GM12801 (cell line): Measurements from ENCODE around the gene KCND2.

Experiments
- TF ChIP-seq, protein P1 (sequence below): IDR thresholded peaks from one replicate; pipeline ENCODE4 v1.5.1; 2011; ENCODE audit warnings: control low read depth; ENCODE audit not compliant: insufficient read length; ENCODE audit errors: extremely low read depth

Gene KCND2

DNA sequence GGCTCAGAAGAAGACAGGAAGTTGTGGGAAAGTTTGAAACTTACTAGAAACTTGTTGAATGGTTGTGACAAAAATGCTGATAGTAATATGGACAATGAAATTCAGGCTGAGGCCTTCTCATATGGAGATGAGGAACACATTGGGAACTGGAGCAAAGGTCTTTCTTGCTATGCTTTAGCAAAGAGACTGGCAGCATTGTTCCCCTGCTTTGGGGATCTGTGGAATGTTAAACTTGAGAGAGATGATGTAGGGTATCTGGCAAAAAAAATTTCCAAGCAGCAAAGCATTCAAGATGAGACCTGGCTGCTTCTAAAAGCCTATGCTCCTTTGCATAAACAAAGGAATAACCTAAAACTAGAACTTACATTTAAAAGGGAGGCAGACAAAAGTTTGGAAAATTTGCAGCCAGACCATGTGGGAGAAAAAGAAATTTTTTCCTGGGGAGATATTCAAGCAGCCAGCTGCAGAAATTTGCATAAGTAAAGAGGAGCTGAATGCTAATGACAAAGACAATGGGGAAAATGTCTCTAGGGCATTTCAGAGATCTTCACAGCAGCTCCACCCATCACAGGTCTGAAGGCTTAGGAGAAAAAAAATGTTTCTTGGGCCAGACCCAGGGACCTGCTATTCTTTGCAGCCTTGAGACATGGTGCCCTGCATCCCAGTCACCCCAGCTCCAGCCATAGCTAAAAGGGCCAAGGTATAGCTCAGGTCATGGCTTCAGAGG lies 16.5 kb upstream of the KCND2 start:
- TF ChIP-seq, protein P1, sequence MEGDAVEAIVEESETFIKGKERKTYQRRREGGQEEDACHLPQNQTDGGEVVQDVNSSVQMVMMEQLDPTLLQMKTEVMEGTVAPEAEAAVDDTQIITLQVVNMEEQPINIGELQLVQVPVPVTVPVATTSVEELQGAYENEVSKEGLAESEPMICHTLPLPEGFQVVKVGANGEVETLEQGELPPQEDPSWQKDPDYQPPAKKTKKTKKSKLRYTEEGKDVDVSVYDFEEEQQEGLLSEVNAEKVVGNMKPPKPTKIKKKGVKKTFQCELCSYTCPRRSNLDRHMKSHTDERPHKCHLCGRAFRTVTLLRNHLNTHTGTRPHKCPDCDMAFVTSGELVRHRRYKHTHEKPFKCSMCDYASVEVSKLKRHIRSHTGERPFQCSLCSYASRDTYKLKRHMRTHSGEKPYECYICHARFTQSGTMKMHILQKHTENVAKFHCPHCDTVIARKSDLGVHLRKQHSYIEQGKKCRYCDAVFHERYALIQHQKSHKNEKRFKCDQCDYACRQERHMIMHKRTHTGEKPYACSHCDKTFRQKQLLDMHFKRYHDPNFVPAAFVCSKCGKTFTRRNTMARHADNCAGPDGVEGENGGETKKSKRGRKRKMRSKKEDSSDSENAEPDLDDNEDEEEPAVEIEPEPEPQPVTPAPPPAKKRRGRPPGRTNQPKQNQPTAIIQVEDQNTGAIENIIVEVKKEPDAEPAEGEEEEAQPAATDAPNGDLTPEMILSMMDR, result no peak

DNA sequence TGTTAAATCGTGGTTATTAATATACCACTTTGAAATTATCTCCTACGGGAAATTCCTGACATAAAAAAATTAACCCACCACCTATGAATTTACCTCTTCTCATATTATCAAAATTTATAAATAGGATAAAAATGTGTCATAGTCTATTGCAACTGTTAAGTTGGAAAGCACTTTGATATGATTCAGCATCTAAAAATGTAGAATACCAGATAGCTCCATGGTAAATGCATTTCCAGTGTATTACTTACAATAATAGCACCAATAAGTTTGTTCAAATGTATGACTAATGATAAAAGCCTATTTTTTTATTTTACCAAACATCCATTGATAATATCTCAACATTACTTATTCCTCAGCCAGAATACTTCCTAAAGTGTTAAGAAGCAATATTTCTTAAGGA lies 13.6 kb upstream of the KCND2 start:
- TF ChIP-seq, protein P1, result no peak

DNA sequence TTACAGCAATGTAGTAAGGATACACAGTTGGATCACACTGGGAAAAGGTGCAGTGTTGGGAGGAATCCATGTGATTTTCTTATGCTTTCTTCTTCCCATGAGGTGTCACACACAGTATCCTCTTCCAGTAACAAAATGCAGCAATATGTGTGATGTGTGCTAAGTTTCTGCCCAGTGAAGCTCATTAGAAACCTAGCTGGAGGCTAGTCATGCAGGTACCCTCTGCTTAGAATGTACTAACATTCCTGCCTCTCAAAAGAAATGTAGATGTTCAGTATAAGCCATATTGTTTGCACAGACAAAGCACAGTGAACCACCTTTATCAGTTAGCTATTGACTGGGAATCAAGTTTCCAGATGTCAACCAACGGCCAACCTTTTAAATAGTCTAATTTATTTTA lies 12.9 kb upstream of the KCND2 start:
- TF ChIP-seq, protein P1, result no peak

DNA sequence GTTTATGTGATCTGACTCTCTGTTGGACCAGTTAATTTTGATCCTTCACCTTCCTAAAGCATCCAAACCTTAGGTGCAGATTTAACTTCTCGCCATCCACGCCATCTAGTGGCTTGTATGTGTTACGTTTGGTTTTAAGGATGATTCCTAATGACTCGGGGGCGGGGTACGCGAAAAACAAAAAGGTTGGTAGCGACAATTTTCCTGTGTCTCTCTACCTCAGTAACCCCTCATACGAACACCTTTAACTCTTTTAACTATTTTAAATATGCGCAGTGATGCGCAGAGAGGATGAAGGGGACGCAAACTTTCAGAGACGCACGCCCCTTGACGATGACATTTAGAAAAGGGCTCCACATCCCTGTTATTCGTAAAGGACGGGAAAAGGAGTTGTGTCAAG lies 714 bp upstream of the KCND2 start:
- TF ChIP-seq, protein P1, result no peak

DNA sequence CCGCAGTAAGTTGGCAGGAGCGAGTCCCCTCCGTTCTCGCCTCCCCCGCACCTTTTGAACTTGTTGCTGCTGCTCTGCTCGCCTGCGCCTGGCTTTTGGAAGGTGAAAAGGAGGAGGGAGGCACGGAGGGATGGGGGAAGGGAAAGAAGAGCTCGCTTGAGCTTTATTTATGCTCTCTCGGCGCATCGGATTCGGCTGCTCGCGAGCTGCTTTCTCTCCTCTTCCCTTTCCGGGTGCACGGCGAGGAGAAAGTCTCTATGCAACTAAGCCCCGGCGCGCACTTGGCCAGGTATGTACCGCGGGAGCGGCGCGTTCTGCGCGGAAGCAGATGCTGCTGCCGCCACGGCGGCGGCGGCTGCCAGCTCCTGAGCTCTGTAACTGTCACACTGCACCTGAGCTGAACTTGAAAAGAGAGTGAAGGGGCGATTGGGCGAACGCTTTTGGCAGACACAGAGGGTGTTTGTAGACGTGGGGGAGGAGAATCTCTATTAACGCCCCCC lies 551 bp downstream of the KCND2 start:
- TF ChIP-seq, protein P1, result no peak

DNA sequence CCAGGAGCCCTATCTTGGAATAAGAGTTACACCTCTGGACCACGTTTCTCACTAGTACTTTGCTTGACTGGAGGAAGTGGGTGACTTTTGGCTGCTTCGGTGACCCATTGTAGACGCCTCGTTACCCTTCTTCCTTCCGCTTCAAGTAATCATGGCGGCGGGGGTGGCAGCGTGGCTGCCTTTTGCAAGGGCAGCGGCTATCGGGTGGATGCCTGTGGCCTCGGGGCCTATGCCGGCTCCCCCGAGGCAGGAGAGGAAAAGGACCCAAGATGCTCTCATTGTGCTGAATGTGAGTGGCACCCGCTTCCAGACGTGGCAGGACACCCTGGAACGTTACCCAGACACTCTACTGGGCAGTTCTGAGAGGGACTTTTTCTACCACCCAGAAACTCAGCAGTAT lies 1.5 kb downstream of the KCND2 start:
- TF ChIP-seq, protein P1, result no peak

DNA sequence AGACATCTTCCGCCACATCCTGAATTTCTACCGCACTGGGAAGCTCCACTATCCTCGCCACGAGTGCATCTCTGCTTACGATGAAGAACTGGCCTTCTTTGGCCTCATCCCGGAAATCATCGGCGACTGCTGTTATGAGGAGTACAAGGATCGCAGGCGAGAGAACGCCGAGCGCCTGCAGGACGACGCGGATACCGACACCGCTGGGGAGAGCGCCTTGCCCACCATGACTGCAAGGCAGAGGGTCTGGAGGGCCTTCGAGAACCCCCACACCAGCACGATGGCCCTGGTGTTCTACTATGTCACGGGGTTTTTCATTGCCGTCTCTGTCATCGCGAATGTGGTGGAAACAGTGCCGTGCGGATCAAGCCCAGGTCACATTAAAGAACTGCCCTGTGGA lies 1.9 kb downstream of the KCND2 start:
- TF ChIP-seq, protein P1, result no peak

DNA sequence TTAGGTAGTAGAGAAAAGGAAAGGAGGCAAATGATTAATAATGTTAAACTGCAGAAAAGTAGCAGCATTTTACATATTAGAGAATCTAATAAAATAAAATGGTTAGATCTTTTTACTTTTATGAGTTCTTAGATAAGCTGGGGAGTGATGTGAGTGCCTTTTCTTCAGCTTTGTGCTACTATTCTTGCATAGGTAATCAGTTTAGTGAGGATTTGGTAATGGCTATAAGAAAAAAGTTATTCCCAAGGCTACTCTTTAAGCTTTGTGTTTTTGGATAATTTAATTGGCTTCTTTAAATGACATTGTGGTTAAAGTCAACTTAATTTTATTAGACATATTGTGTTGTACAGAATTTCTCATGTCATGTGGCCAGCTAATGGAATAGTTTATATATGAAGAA lies 3.7 kb downstream of the KCND2 start:
- TF ChIP-seq, protein P1, result no peak
